DND-41 (cell line): Measurements from ENCODE around the gene SFXN1.

Experiments used
- EZH2 ChIP-seq: IDR thresholded peaks from 3 replicates; pipeline ENCODE4 v1.6.1; 2012; ENCODE audit warnings: borderline replicate concordance, low read depth, mild to moderate bottlenecking, moderate library complexity, low read length, inconsistent platforms; ENCODE audit not compliant: severe bottlenecking
- TF ChIP-seq, protein P1 (sequence below): IDR thresholded peaks from 2 replicates; pipeline ENCODE4 v1.5.1; 2012; ENCODE audit warnings: borderline replicate concordance, low read length, moderate library complexity, mild to moderate bottlenecking; ENCODE audit not compliant: poor library complexity, severe bottlenecking; ENCODE audit errors: extremely low read depth

DNA sequence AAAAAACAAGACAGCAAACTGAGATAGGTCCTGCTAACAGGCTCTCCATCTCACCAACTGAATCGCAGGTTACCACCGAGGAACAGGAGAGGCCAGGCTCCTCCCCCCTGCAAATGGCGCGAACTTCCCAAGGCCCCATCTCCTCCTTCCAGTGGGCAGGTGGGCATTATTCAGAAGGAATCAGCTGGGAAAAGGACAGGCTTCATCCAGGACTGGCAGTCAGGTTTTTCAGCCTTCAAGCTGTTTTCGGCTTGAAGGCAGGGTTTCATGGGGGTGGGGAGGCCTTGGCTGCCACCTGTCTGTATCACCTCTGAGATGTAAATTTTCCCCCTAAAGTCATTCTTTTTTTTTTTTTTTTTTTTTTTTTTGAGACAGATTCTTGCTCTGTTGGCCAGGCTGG lies 79.4 kb downstream of the SFXN1 start:
- no peak for TF ChIP-seq EZH2
- TF ChIP-seq, protein P1, sequence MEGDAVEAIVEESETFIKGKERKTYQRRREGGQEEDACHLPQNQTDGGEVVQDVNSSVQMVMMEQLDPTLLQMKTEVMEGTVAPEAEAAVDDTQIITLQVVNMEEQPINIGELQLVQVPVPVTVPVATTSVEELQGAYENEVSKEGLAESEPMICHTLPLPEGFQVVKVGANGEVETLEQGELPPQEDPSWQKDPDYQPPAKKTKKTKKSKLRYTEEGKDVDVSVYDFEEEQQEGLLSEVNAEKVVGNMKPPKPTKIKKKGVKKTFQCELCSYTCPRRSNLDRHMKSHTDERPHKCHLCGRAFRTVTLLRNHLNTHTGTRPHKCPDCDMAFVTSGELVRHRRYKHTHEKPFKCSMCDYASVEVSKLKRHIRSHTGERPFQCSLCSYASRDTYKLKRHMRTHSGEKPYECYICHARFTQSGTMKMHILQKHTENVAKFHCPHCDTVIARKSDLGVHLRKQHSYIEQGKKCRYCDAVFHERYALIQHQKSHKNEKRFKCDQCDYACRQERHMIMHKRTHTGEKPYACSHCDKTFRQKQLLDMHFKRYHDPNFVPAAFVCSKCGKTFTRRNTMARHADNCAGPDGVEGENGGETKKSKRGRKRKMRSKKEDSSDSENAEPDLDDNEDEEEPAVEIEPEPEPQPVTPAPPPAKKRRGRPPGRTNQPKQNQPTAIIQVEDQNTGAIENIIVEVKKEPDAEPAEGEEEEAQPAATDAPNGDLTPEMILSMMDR: no peak
